Stimulated activated CD8-positive, alpha-beta memory T cell treated with anti-CD3 and anti-CD28 coated beads, Interleukin-15, amount 100 ng/mL, for 48 hours (primary cell): ENCODE results near the gene MYL12B.
"Not testable (repeated sequence)": the region's sequence is repeated elsewhere in the genome, so short reads cannot be mapped to it uniquely, and the experiment has no call there.

Experiments used
- DNase-seq, 2 donors: peaks; one replicate each; pipeline ENCODE4 v3.0.0-alpha.2; 2020; ENCODE audit warnings: low read depth in 2 of 2

MYL12B gene

DNA sequence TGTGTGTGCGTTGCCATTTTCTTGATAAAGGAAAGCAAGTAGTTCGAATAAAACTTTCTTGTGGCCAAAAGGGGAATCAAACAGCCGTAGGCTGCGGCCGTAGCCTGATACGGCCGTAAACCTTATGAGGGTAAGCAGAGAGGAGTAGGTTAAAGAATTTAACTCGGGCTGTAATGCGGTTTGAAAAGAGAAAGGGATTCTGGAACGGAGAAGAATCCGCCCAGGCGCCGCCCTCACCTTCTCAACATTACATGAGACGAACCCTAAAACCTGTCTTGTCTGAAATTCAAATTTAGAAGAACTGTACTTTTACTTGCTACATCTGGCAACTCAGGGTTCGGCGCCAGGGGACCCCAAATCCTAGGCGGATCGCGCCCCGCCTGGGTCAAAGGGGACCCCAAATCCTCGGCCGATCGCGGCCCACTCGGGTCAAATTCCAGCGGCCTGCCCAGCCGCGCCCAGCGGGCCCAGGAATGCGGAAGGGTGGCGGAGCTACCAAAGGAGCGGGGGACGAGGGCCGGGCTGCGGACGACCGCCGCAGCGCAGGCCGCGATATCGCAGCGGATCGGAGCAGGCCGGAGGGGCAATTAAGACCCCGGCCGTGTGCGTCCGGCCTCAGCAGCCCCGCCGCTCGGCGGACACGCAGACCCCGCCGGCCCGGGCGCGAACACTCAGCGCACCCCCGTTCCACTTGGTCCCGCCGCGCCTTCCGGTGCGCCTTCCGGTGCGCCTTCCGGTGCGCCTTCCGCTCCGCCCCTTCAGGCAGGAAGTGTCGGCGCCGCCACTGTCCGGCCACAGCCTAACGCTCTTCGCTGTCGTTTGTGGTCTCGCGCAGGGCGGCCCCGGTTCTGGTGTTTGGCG lies at the start of gene MYL12B:
TSS of gene MYL12B (plus strand) at position 761 of the 861 bp plus-strand sequence. CDS start 10,766 bp downstream, outside the sequence.
- DNase-seq: peak; percentile 71 to 76

DNA sequence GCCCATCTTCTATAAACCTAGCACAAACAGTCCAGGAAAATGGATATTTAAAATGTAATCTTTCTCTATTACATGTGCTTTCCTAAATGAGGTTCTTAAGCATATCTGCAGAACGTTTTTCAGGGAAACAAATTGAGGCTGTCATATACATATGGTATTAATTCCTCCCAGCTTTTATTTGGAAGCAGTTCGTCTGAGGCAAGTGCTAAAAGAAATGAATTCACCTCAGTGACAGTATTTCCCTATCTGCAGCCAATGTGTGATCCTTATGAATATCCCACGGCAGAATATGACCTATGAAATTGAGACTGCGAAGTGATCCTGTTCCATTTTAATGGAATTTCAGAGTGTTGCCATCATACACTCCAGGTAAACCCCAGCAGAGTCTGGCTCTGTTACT lies 49.3 kb upstream of the MYL12B start:
- DNase-seq: no peak

DNA sequence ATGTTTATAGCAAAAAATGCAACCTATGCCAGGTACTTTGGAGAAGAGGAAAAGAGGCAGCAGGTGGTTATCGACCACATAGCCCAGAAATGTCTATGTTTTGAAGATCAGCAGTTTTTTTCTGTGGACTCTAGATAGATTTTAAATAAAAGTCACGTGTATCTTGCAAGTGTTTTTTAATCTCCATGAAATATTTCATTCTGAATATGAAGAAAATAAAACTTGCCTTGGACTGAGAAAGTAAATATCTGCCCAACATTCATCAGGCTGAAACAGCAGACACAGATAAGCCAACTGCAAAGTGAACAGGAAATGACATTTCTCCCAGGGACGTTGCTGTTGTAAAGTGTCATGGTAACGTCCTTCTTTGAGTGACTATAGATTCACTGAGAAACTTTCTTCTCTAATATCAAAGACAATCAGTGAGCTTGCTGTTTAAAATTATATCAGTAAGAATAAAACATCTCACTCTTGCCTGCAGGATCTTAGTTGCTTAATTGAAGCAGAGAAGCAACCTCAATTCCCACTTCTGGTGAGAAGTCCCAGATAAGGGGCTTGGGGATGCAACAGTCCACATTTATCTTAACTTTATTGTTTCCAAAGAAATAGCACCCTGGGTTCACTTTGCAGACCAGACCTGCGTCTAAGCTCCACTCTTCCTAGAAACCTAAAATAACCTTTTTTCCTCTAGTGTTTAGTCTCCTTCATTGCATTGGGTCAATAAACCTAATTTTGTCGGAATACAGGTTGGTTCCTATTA lies 48.5 kb upstream of the MYL12B start:
- no peak for DNase-seq

DNA sequence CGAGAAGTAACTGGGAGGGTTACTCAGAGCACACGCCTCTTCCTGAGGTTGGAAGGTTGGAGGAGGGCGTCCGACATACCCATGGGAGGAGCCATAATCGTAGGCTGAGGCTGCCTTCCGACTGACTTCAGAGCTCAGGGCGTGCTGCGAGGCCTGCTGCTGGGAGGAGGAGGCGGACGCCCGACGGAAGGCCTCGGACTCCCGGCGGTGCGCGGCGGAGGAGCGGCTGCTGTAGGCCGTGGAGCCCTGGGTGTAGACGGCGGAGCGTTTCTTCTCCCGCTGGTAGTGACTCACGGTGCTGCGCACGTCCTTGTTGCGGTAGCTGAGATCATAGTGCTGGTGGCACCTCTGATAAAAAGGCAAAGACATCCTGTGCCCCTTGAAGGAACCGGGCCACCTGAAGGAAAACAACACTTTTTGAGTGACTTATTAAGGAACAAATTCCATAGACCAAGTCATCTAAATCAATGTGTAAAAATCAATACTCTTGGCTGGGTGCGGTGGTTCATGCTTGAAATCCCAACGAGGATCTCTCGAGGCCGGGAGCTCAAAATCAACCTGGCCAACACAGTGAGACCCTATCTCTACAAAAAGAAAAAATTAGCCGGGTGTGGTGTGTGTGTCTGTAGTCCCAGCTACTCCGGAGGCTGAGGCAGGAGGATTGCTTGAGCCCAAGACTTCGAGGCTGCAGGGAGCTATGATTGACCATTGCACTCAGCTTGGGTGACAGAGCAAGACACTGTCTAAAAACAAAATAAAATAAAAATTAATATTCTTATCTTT lies 46.9 kb upstream of the MYL12B start:
- DNase-seq: no peak

DNA sequence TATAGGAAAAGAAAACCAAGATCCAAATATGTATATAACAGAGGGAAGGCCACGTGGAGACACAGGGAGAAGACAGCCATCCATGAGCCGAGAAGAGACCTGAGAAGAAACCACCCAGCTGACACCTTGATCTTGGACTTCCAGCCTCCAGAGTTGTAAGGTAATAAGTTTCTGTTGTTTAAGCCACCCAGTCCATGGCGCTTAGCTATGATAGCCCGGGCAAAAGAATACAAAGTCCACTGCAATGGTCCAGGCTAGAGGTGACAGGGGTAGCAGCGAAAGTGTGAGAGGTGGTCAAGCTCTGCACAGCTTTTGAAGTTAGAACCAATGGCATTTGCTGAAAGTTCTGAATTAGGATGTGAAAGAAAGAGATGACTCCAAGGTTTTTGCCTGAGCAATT lies 44.9 kb upstream of the MYL12B start:
- no peak for DNase-seq

DNA sequence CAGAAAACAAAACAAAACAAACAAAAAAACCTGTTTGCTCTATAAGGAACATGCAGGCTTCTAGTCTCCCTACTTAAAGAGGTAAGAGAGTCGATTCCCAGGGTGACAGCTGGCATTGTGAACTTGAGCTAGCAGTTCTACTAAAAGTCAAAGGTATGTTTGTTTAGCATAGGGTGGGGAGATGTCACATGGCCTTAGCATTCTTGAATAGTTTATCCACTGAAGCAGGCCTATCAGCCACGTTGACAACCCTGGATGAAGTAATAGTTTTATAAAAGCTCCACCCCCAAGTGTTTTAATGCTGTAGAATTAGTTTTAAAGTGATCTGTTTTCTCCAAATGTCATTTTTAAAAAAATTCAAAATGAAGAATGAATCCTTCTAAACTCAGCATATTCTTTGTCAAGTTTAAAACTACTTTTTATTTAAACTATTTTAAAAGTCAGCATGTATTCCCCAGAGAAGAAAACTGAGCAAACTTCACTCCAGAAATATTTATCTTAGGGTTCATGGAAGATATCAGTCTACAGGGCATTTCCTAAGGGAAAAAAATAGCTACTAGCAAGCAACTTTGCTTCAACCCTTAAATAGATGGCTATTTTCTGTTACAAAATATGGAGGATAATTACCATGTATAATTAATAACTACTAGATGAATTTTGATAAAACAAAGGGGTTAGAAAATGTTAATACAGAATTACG lies 43.8 kb upstream of the MYL12B start:
- no peak for DNase-seq

DNA sequence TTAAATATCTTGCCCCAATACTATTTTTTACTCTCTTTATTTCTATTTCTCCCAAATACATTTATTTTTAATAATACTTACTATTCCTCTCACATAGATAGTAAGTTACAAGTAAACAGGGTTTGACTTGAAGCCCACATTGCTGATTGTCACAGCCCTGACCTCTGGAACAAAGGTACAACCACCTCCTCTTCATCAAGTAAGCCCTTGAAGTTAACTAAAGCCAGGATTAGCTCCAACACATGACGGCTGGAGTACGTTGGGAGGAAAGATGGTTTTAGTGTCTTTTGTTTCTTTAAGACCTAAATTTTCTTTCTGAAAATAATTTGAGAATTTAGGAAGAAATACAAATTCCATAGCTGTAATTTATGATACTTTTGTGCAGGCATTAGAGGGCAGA lies 43.1 kb upstream of the MYL12B start:
- DNase-seq: no peak

DNA sequence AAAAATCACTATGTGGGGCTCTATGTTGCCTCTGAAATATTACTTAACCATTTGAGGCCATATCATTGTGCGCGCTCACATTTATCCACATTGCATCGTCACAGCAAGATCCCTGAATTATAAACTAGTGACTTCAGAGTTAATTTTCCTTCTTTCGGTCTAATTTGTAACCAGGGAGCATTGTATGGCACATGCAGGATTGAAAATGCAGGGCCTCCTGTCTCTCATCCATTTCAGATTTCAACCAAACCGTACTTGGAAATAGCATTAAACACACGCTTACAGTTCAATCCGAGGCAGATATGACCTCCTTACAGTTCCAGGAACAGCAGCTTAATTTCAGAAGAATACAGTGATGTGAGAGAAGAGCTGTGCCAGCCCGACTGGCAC lies 42.7 kb upstream of the MYL12B start:
- DNase-seq: no peak

DNA sequence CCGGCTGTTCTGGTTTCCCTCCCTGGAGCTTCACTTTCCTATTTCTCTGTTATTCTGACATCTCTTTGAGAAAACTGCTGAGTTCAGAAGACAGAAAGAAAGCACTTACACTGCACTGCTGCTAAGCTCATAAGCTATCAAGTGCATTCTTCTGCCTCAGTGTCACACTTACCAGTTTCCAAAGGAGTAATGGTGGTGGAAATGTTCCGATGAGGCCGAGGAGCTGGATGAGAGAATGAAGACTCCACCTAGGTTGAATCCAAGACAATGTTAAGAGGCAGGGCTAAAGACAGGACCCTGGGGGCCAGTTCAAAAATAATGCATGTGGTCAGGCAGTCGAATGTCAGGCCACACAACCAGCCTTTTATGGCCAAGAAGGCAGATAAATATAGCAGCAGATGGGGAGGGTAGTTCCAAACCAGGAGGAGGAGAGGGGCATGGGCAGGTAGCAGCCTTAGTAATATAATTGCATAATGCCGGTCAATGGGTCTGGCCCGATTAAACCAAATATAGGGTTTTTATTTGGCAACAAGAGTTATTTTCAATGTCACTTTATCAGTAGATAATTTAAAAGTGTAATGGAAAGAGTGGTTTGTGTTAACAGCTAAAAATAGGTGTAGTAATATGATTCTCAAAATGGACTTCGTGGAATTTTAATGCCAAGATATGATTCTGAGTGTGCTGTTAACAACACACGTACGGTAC lies 42.1 kb upstream of the MYL12B start, which contains the start of gene MYOM1:
TSS of gene MYOM1 (minus strand) at position 338 of the 705 bp plus-strand sequence. CDS start 4,745 bp downstream, outside the sequence.
- no peak for DNase-seq

DNA sequence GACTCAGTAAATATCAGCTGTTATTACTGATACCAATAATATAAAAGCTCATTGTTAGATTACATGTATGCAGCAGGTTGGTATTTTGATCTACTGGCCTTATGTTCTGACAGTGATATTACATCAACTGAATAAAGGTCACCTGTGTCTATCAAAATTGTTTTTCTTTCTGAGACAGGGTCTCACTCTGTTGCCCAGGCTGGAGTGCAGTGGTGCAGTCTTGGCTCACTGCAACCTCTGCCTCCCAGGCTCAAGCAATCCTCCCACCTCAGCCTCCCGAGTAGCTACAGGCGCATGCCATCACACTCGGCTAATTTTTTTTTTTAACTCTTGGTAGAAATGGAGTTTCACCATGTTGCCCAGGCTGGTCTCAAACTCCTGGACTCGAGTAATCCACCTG lies 41.1 kb upstream of the MYL12B start:
- not testable (repeated sequence) for DNase-seq

DNA sequence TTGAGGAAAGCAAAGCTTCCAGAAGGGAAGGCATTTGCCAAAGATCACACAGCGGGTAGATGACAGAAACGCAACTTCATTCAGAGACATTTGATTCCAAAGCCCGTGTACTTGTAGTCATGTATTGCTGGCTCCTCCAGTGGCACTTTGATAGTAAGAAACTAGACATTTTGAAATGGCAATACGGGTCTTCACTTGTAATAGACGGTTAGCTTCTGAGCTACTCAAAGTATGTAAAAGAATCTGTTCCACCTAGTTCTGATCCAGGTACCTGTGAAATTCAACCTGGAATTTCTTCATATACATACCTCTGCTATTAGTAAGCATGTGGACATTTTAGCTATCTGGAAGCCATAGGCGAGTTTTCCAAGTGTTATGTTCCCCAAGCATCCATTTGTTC lies 40.4 kb upstream of the MYL12B start:
- no peak for DNase-seq

DNA sequence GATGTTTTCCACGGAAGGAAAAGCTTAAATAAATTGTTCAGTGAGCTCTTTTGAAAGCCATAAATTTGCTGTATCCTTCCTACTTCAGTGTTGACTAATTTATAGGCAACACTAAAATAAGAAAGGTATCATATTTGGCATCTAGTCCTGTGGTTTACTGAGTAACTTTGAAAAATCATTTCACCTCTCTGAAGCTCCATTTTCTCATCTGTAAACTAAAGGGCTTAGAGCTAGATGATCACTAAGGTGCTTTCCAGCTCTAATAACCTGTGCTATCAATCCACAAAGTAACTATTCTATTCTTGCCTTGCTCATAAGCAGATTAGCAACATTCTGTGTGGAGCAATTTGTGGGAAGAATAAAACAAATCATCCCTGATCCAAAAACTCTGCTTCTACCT lies 38.6 kb upstream of the MYL12B start:
- DNase-seq: no peak

DNA sequence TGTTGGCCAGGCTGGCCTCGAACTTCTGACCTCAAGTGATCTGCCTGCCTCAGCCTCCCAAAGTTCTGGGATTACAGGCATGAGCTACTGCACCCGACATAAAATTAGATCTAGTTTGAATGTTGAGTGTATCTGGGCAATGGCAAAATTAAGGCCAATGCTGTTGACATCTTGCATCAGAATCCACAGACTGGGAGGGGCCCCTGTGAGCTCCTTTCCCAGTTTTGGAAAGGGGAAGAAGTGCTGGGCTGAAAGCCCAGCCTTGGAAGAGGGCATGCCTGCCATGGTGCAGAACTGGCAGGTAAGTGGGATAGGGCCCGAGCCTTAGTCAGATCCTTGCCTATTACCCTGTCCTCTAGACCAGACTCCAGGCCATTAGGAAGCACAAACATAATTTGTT lies 37.7 kb upstream of the MYL12B start:
- no peak for DNase-seq

DNA sequence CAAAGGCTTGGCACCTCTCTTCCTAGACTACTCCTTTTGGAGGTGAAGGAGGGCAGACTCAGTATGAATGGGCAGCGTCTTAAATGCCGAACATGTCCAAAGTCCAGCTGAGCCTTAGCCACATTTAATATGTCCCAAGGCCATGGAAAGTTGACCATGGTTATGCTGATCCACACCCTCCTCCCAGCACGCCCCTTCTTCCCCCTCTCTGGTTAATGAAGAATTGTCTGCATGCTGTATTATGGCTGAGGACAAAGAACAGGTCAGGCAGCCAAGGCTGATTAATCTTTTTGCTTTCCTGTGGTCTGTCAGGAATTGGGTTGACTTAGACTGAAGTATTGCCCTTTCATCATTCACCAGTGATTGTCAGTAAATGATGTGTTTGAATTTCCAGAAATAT lies 36.3 kb upstream of the MYL12B start:
- DNase-seq: no peak

DNA sequence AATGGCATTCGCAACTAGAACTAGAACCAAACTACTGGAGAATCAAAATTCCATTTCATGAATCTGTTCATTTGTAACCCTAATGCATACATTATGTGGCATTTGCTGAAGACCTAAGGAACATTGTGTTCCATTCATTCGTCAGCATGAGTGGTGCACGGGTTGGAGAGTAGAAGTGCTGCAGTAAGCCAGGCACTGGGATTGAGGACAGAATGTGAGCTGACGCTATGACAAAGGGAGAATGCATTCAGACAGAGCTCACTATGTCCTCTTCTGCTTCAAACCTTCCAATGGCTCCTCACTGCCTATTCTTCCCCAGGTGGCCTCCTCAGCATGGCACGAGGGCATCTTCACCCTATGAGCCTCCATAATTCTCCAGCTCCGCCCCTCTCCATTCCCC lies 35.9 kb upstream of the MYL12B start:
- no peak for DNase-seq

DNA sequence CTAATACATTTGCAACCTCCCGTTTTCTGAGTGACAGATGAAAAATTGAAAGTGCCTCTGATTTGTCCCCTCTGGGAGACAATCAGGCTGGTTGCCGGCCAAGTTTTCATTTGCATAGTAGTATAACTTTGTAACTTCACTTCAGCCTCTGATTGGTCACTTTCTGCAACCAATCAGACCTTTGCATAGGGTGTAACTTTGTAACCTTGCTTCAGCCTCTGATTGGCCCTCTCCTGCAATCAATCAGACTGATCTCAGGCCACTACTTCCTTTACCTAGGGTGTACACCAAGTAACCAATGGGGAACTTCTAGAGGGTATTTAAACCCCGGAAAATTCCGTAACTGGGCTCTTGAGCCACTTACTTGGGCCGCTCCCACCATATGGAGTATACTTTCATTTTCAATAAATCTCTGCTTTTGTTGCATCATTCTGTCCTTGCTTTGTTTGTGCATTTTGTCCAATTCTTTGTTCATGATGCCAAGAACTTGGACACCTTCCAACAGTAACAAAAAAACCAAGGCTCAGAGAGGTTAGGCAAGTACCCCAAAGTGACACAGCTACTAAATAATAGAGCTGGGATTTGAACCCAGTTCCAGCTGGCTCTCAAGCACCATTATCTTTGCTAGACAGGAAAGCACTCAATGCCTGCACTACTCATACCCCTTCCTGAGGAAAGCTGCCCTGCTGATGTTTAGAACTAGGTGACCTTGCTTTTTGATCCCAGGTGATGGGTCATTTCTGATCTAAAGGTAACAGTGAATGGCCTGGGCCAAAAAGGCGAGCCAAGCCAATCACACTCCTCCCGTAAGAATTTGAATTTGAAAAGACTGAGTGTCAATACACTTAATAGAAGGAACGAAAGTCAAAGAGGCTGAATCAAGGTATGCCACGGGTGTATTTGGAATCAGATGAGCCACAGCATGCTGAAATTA lies 31.3 kb upstream of the MYL12B start:
- no peak for DNase-seq

DNA sequence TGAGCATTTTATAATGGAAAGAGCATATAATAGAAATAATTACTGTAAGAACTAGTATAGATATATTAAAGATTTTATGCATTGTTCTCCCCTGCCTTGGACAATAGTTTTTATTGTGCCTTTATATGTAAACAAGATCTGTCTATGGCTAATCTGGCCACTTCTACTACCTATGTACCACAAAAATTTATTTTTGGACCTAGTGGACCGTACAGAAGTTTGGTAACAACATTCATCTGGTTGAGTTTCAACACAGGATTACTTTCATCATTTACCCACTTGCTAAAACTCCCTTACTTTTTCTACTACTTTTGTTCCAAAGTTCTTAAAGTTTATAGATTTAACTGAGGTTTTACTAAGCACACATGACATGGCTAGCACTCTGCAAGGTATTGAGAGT lies 28.9 kb upstream of the MYL12B start:
- DNase-seq: no peak

DNA sequence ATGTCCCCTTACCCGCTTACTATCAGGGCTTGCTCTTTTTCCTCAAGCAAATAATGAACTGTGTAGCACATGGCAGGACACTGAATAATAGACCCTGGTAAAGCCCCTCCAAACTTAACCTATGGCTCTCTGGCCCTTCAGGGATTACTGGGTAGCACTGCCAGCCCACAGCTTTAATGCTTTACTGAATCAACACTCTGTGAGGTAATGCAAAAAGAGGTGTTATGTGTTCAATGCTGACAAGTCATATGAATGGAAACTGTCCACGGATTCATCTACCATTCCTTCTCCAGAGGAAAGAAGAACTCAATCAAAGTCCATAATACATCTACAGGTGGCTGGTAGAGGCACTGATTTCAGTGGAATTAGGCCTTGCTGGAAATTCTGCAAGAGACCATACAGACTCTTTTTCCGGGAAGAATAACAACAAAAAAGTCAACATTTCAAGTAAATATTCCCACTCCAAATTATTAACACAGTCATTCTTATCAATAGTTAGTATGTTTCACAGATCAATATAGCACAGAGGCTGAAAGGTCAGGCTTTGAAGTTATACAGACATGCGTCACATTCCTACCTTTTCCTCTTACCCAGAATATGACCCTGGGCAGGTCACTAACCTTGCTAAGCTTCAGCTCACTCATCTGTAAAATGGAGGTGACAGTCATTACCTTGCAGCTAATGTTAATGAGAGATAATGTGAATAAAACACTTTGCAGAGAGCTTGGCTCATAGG lies 28.3 kb upstream of the MYL12B start:
- DNase-seq: no peak

DNA sequence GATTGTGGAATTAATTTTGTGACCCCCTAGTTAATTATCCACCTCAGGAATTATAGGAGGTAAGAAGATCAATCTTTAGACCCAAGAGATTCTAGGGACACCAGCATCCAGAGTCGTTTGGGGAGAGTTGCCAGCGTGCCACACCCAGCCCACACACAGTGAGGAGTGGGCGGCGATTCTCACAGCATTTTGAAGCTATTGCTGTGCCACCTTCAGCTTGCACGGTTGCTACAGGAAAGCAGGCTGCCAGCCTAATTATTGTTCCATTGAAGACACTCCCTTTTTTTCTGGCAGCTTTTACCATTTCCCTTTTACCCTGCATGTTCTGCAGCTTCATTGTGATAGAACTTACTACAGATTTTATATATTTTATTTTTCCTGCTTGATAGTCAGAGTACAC lies 27.5 kb upstream of the MYL12B start:
- DNase-seq: no peak
